DND-41 (cell line): ENCODE results near the gene SLC34A3.

Experiments
- ATAC-seq: fragments of 200-7000 bp; cut with Tn5 transposase; 3 replicates; pipeline ENCODE4 v1.9.1; 2021; ENCODE audit warnings: low read depth; ENCODE audit not compliant: insufficient read depth
- DNase-seq: peaks from one replicate; pipeline ENCODE4 v3.0.0-alpha.2; 2020
- H2AFZ ChIP-seq: 2 replicates; pipeline ENCODE4 v1.6.0; 2012; ENCODE audit warnings: low read depth, low read length
- H3K27ac ChIP-seq: 2 replicates; pipeline ENCODE4 v1.5.1; 2012; ENCODE audit warnings: low read length, inconsistent platforms
- H3K27me3 ChIP-seq: fragments of 200-600 bp; sonication (generic); 2 replicates; pipeline ENCODE4 v1.6.0; 2012; ENCODE audit warnings: low read length, mild to moderate bottlenecking, inconsistent platforms; ENCODE audit not compliant: insufficient read depth, poor library complexity
- H3K36me3 ChIP-seq: 2 replicates; pipeline ENCODE4 v1.5.1; 2012; ENCODE audit warnings: low read length, inconsistent platforms; ENCODE audit not compliant: insufficient read depth
- H3K4me1 ChIP-seq: 2 replicates; pipeline ENCODE4 v1.5.1; 2012; ENCODE audit warnings: mild to moderate bottlenecking, low read length; ENCODE audit not compliant: insufficient read depth
- H3K4me2 ChIP-seq: 2 replicates; pipeline ENCODE4 v1.6.0; 2012; ENCODE audit warnings: mild to moderate bottlenecking, moderate library complexity, low read length, inconsistent platforms; ENCODE audit not compliant: insufficient read depth
- H3K4me3 ChIP-seq, 2 experiments: fragments of 200-600 bp in 1 of 2; shearing (Covaris generic) in 1 of 2; 2 replicates each; pipeline ENCODE4 v1.5.1; 2012 to 2016; ENCODE audit warnings: inconsistent platforms in 2 of 2, low read length in 2 of 2, mild to moderate bottlenecking in 2 of 2, low read depth in 1 of 2, moderate library complexity in 1 of 2
- H3K79me2 ChIP-seq: 2 replicates; pipeline ENCODE4 v1.6.0; 2012; ENCODE audit warnings: low read length, inconsistent platforms; ENCODE audit not compliant: insufficient read depth
- H3K9ac ChIP-seq: 2 replicates; pipeline ENCODE4 v1.6.0; 2012; ENCODE audit warnings: low read depth, mild to moderate bottlenecking, inconsistent platforms, low read length, moderate library complexity
- H3K9me3 ChIP-seq: 2 replicates; pipeline ENCODE4 v1.5.1; 2012; ENCODE audit warnings: low read length, moderate library complexity, mild to moderate bottlenecking, inconsistent platforms; ENCODE audit not compliant: insufficient read depth, severe bottlenecking
- H4K20me1 ChIP-seq: 2 replicates; pipeline ENCODE4 v1.6.0; 2012; ENCODE audit warnings: low read length; ENCODE audit not compliant: insufficient read depth
- CTCF ChIP-seq: IDR thresholded peaks from 2 replicates; pipeline ENCODE4 v1.5.1; 2012; ENCODE audit warnings: borderline replicate concordance, low read length, moderate library complexity, mild to moderate bottlenecking; ENCODE audit not compliant: poor library complexity, severe bottlenecking; ENCODE audit errors: extremely low read depth
- EZH2 ChIP-seq: IDR thresholded peaks from 3 replicates; pipeline ENCODE4 v1.6.1; 2012; ENCODE audit warnings: borderline replicate concordance, low read depth, mild to moderate bottlenecking, moderate library complexity, low read length, inconsistent platforms; ENCODE audit not compliant: severe bottlenecking

SLC34A3 gene

GRCh38 chr9:137266162-137266527 is 35.4 kb downstream of the SLC34A3 start:
- ATAC-seq (no peak), DNase-seq (no peak)
- Histone ChIP-seq H3K4me2 (no peak overlapping the region), H3K9me3 (no peaks in the 10 kb centered on the region), H4K20me1 (peaks cover 20% of the 10 kb centered on the region), H3K27me3 (no peaks in the 10 kb centered on the region), H3K36me3 (peaks cover 62% of the 10 kb centered on the region), H3K27ac (no peak overlapping the region), H3K4me1 (no peaks in the 10 kb centered on the region), H3K9ac (no peak overlapping the region), H3K4me3 (no peak overlapping the region), H2AFZ (no peak overlapping the region), H3K79me2 (0 out of 2 replicates have a peak, but pooled peaks cover 2% of the 10 kb centered on the region)
- TF ChIP-seq EZH2, result no peak
- no peak for TF ChIP-seq CTCF

- H3K9ac ChIP-seq, result no peak overlapping the region
- no peak overlapping the region for H3K4me2 ChIP-seq
- H4K20me1 ChIP-seq, result peaks cover 24% of the 10 kb centered on the region
- H3K27ac ChIP-seq, result no peak overlapping the region
- DNase-seq (no peak), ATAC-seq (no peak)
- no peaks in the 10 kb centered on the region for H3K4me1 ChIP-seq
- TF ChIP-seq EZH2 (no peak), CTCF (no peak)
- H3K27me3 ChIP-seq, result no peaks in the 10 kb centered on the region
- H3K36me3 ChIP-seq, result peaks cover 63% of the 10 kb centered on the region
- H3K9me3 ChIP-seq, result no peaks in the 10 kb centered on the region
- 0 out of 2 replicates have a peak, but pooled peaks cover 2% of the 10 kb centered on the region for H3K79me2 ChIP-seq
- no peak overlapping the region for H2AFZ ChIP-seq
- no peak overlapping the region for H3K4me3 ChIP-seq
Measured at GRCh38 chr9:137266585-137267453, 36.1 kb downstream of the SLC34A3 start.

GRCh38 chr9:137267933-137268355 is 37.2 kb downstream of the SLC34A3 start:
- ATAC-seq, result no peak
- H3K4me3 ChIP-seq, result no peak overlapping the region
- H3K36me3 ChIP-seq, result peaks cover 72% of the 10 kb centered on the region
- H4K20me1 ChIP-seq, result peaks cover 36% of the 10 kb centered on the region
- H2AFZ ChIP-seq, result no peak overlapping the region
- DNase-seq, result no peak
- H3K27me3 ChIP-seq, result no peaks in the 10 kb centered on the region
- H3K4me2 ChIP-seq, result no peak overlapping the region
- no peak for TF ChIP-seq CTCF
- no peak for TF ChIP-seq EZH2
- H3K79me2 ChIP-seq, result 0 out of 2 replicates have a peak, but pooled peaks cover 2% of the 10 kb centered on the region
- no peak overlapping the region for H3K9ac ChIP-seq
- no peak overlapping the region for H3K27ac ChIP-seq
- no peaks in the 10 kb centered on the region for H3K4me1 ChIP-seq
- no peaks in the 10 kb centered on the region for H3K9me3 ChIP-seq
